Panc1 (cell line): ENCODE measurements around the gene VPS16. TPM values are rescaled to one million over a fixed set of nuclear protein-coding genes. Genes with fewer than 3 reads are reported as not detected.

Source experiments
- ATAC-seq: fragments of 200-7000 bp; cut with Tn5 transposase; 2 replicates; pipeline ENCODE4 v1.9.1; 2020; ENCODE audit warnings: mild to moderate bottlenecking, moderate library complexity
- BruUV-seq: library from RNA; stranded (reverse); fragments of 400-500 nt; replicated peaks from 2 replicates; lab custom pipeline; 2021; lab: Mats Ljungman, UMichigan
- CTCF ChIA-PET: fragments of 300-600 bp; sonication (Branson Sonifier 250); formaldehyde crosslinking; loops from one replicate; lab custom pipeline; 2022; ENCODE audit warnings: antibody characterized with exemption; lab: Charles Lee
- POLR2A ChIA-PET: fragments of 300-600 bp; sonication (Branson Sonifier 250); formaldehyde crosslinking; loops from one replicate; lab custom pipeline; 2022; ENCODE audit warnings: antibody characterized with exemption; lab: Charles Lee
- DNase-seq: peaks from one replicate; pipeline ENCODE4 v3.0.0-alpha.2; 2010; ENCODE audit warnings: low read depth, low spot score
- H3K27ac ChIP-seq: 2 replicates; pipeline ENCODE4 v1.5.1; 2011; ENCODE audit warnings: mild to moderate bottlenecking, low read length, inconsistent platforms
- H3K27me3 ChIP-seq: fragments of 200-500 bp; sonication (Bioruptor generic); 2 replicates; pipeline ENCODE4 v1.6.0; 2014; ENCODE audit warnings: low read length, inconsistent platforms; ENCODE audit not compliant: control insufficient read depth, insufficient read depth
- H3K36me3 ChIP-seq: fragments of 200-500 bp; sonication (Bioruptor generic); 2 replicates; pipeline ENCODE4 v1.5.1; 2014; ENCODE audit warnings: inconsistent platforms, mild to moderate bottlenecking, low read length, moderate library complexity; ENCODE audit not compliant: control insufficient read depth, insufficient read depth
- H3K4me1 ChIP-seq: 2 replicates; pipeline ENCODE4 v1.5.1; 2011; ENCODE audit warnings: inconsistent platforms, mild to moderate bottlenecking, low read length, moderate library complexity; ENCODE audit not compliant: control insufficient read depth, insufficient read depth
- H3K4me3 ChIP-seq, 2 experiments: 2 replicates each; pipeline ENCODE4 v1.5.1; 2011 to 2012; ENCODE audit warnings: low read depth in 2 of 2, low read length in 2 of 2, mild to moderate bottlenecking in 2 of 2, inconsistent platforms in 1 of 2, moderate library complexity in 1 of 2
- H3K9me3 ChIP-seq: fragments of 200-500 bp; sonication (Bioruptor generic); 2 replicates; pipeline ENCODE4 v1.5.1; 2014; ENCODE audit warnings: low read depth, mild to moderate bottlenecking, inconsistent platforms, low read length, moderate library complexity; ENCODE audit not compliant: control insufficient read depth, insufficient read depth
- CTCF ChIP-seq: fragments of 450-650 bp; IDR thresholded peaks from 2 replicates; pipeline ENCODE4 v1.5.1; 2017; ENCODE audit warnings: mild to moderate bottlenecking
- POLR2AphosphoS5 ChIP-seq: IDR thresholded peaks from 2 replicates; pipeline ENCODE4 v1.6.1; 2012; ENCODE audit warnings: mild to moderate bottlenecking, low read depth, low read length, moderate library complexity
- REST ChIP-seq, 2 experiments: IDR thresholded peaks; 2 replicates each; pipeline ENCODE4 v1.6.1; 2011 to 2012; ENCODE audit warnings: low read depth in 2 of 2, control low read depth in 1 of 2, low read length in 1 of 2, mild to moderate bottlenecking in 1 of 2, moderate library complexity in 1 of 2; ENCODE audit not compliant: insufficient read depth in 1 of 2
- SIN3A ChIP-seq: IDR thresholded peaks from 2 replicates; pipeline ENCODE4 v1.6.1; 2012; ENCODE audit warnings: low read depth, mild to moderate bottlenecking, low read length, moderate library complexity, borderline replicate concordance; ENCODE audit not compliant: insufficient read depth
- TCF7L2 ChIP-seq: IDR thresholded peaks from 2 replicates; pipeline ENCODE4 v1.6.1; 2011; ENCODE audit warnings: mild to moderate bottlenecking, low read depth, low read length, inconsistent platforms
- in situ Hi-C: cut with HindIII; loops from 2 replicates; pipeline ENCODE4 v1.10.0; 2016; ENCODE audit warnings: low sequenced_read_pairs, low pct_unique_long_range_greater_than_20kb
- intact Hi-C: fragments of 100-400 bp; cut with micrococcal nuclease; formaldehyde crosslinking; loops from one replicate; pipeline ENCODE4 v1.10.0; 2022; ENCODE audit not compliant: unreplicated experiment
- total RNA-seq: library from RNA; stranded (reverse); gene quantifications from one replicate; pipeline ENCODE4 v1.2.1, GENCODE V29; 2021; ENCODE audit not compliant: unreplicated experiment

VPS16 gene
- total RNA-seq, 1 experiment from 2014 or later: 35.3 TPM

DNA sequence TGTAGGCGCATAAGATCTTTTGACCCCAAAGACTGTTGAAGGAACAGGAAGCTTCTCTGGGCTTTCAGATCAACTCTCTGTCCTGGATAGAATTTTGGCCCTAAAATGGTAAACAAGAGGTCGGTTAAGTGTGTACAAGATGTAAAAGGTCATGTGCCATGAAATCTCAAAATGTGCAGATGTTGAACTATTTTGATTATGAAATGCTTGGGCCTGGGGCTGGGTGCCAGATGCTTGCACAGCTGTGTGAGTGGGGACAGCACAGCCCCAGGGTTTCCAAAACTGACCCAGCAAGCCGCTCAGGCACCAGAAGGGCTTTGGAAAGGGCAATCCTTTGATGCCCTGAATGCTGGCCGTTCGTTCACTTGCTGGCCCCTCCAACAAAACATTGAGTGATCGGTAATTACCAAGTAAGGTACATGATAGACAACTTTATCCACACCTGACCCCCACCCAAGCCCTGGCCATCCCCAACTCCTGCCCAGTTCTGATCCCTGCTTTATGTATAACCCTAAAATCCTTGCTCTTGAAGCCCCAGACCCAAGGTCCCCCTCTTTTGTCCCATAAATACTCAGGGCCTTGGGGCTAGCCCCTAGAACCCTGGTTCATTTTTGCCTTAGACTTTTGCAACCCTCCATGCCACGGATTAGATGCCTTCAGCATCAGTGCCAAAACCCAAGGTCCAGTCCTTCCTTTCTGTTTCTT, 22.5 kb upstream of the VPS16 start:
- in situ Hi-C loops (no loop called here), intact Hi-C loops (no loop called here)
- Histone ChIP-seq H3K4me1 (no peaks in the 10 kb centered on the region; the same call in 1 of the 2 replicates), H3K9me3 (no peaks in the 10 kb centered on the region), H3K4me3 (no peak overlapping the region), H3K27ac (no peak overlapping the region), H3K36me3 (no peaks in the 10 kb centered on the region), H3K27me3 (no peaks in the 10 kb centered on the region)
- ChIA-PET CTCF (no interaction called here), POLR2A (no interaction called here)
- ATAC-seq (no peak), DNase-seq (no peak)
- no TSS peak for BruUV-seq
- no peak for TF ChIP-seq SIN3A
- no peak for TF ChIP-seq CTCF
- TF ChIP-seq TCF7L2: no peak
- no peak for TF ChIP-seq REST (IDR thresholded peaks at IDR 0.05; ENCODE audit: insufficient read depth in 1 of 2, low read depth in 2 of 2, low read length in 1 of 2)
- TF ChIP-seq POLR2AphosphoS5: no peak

- POLR2A ChIA-PET: interaction anchor here (0.6 kb wide), 1 partner anchor 8 kb away, joined by 3 read pairs; no protein-coding TSS in a partner anchor
- H3K27me3 ChIP-seq: no peaks in the 10 kb centered on the region
- TF ChIP-seq POLR2AphosphoS5: no peak
- no peak for TF ChIP-seq SIN3A
- no peak for TF ChIP-seq REST (IDR thresholded peaks at IDR 0.05; ENCODE audit: insufficient read depth in 1 of 2, low read depth in 2 of 2, low read length in 1 of 2)
- no peak for TF ChIP-seq CTCF
- TF ChIP-seq TCF7L2: no peak
- no peak overlapping the region for H3K27ac ChIP-seq
- CTCF ChIA-PET: no interaction called here
- intact Hi-C loops: no loop called here
- ATAC-seq (no peak), DNase-seq (no peak)
- no peaks in the 10 kb centered on the region for H3K9me3 ChIP-seq
- no peaks in the 10 kb centered on the region for H3K36me3 ChIP-seq
- no peaks in the 10 kb centered on the region for H3K4me1 ChIP-seq
- in situ Hi-C loops: no loop called here
- no peak overlapping the region for H3K4me3 ChIP-seq
- no TSS peak for BruUV-seq
Measured at GRCh38 chr20:2820084-2820895, 20.3 kb upstream of the VPS16 start.
